Mesendoderm (in vitro differentiated cells): Measurements from ENCODE around the gene SIGLEC6.
"Not testable (repeated sequence)": the region's sequence is repeated elsewhere in the genome, so short reads cannot be mapped to it uniquely, and the experiment has no call there.

Experiments used
- DNase-seq: peaks from one replicate; pipeline ENCODE4 v3.0.0; 2013
- H2AK5ac ChIP-seq: 2 replicates; pipeline ENCODE4 v1.6.1; 2013; ENCODE audit warnings: low read length, inconsistent platforms
- H2BK120ac ChIP-seq: 2 replicates; pipeline ENCODE4 v1.6.1; 2013; ENCODE audit warnings: low read depth, mild to moderate bottlenecking, low read length, moderate library complexity, mixed read lengths
- H2BK15ac ChIP-seq: replicated peaks from 2 replicates; pipeline ENCODE4 v1.6.1; 2013; ENCODE audit warnings: low read depth, mild to moderate bottlenecking, moderate library complexity
- H2BK5ac ChIP-seq: 2 replicates; pipeline ENCODE4 v1.6.1; 2013; ENCODE audit warnings: low read length, inconsistent platforms
- H3K18ac ChIP-seq: 2 replicates; pipeline ENCODE4 v1.6.1; 2013; ENCODE audit warnings: mild to moderate bottlenecking, low read length, mixed read lengths
- H3K23ac ChIP-seq: one replicate; pipeline ENCODE4 v1.6.1; 2013; ENCODE audit warnings: low read length
- H3K27ac ChIP-seq: 2 replicates; pipeline ENCODE4 v1.5.1; 2013; ENCODE audit warnings: low read depth, mild to moderate bottlenecking, inconsistent platforms, low read length, moderate library complexity
- H3K27me3 ChIP-seq: 2 replicates; pipeline ENCODE4 v1.6.1; 2013; ENCODE audit warnings: low read length, control low read depth, mild to moderate bottlenecking, inconsistent platforms; ENCODE audit not compliant: insufficient read depth, poor library complexity
- H3K36me3 ChIP-seq: 2 replicates; pipeline ENCODE4 v1.6.1; 2013; ENCODE audit warnings: low read length, inconsistent platforms; ENCODE audit not compliant: control insufficient read depth, insufficient read depth
- H3K4ac ChIP-seq: one replicate; pipeline ENCODE4 v1.6.1; 2013; ENCODE audit warnings: low read depth, mild to moderate bottlenecking, low read length, moderate library complexity
- H3K4me1 ChIP-seq: 2 replicates; pipeline ENCODE4 v1.6.1; 2013; ENCODE audit warnings: low read depth, low read length, inconsistent platforms; ENCODE audit not compliant: control insufficient read depth
- H3K4me2 ChIP-seq: 2 replicates; pipeline ENCODE4 v1.6.1; 2013; ENCODE audit warnings: low read length
- H3K4me3 ChIP-seq: 2 replicates; pipeline ENCODE4 v1.5.1; 2013; ENCODE audit warnings: mild to moderate bottlenecking, low read length
- H3K56ac ChIP-seq: one replicate; pipeline ENCODE4 v1.6.1; 2013; ENCODE audit warnings: low read length
- H3K79me1 ChIP-seq: 2 replicates; pipeline ENCODE4 v1.6.1; 2013; ENCODE audit warnings: low read length, inconsistent platforms
- H3K79me2 ChIP-seq: 2 replicates; pipeline ENCODE4 v1.6.1; 2013; ENCODE audit warnings: mild to moderate bottlenecking, low read length; ENCODE audit not compliant: control insufficient read depth, insufficient read depth
- H3K9ac ChIP-seq: 2 replicates; pipeline ENCODE4 v1.6.1; 2013; ENCODE audit warnings: low read length, inconsistent platforms
- H4K5ac ChIP-seq: one replicate; pipeline ENCODE4 v1.6.1; 2013; ENCODE audit warnings: low read length
- H4K8ac ChIP-seq: one replicate; pipeline ENCODE4 v1.6.1; 2013; ENCODE audit warnings: low read depth, mild to moderate bottlenecking, control low read depth, low read length, moderate library complexity
- WGBS: extraction: QIAGEN DNeasy Blood & Tissue Kit; methylation state at CpG from one replicate; pipeline ENCODE4 v1.1.7; 2013; ENCODE audit warnings: low lambda C conversion rate, missing lambda C conversion rate; ENCODE audit not compliant: insufficient coverage; ENCODE audit errors: extremely low coverage; 5-methylcytosine and 5-hydroxymethylcytosine counted together

Gene SIGLEC6

DNA sequence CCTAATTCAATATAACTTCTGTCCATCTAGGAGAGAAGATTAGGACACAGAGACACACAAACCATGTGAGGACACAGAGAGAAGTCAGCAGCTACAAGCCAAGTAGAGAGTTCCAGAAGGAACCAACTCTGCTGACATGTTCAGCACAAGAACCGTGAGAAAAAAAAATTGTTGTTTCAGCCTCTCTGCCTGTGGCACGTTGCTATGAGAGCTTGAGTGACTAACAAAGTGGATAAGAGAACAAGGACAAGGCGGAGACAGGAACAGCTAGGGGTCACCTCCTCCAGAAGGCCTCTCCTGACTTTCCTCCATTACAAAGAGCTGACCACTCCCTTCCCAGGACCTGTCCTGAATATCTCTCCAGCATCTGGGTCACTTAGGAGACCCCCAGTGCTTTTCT, 24.3 kb downstream of the SIGLEC6 start:
- Histone ChIP-seq H3K27ac (no peak overlapping the region), H4K8ac (no peak overlapping the region), H2BK15ac (no peak overlapping the region), H3K27me3 (no peaks in the 10 kb centered on the region), H3K4me1 (no peaks in the 10 kb centered on the region), H3K4me2 (no peak overlapping the region), H3K18ac (no peak overlapping the region), H3K79me2 (no peaks in the 10 kb centered on the region), H3K4me3 (no peak overlapping the region), H2AK5ac (no peak overlapping the region), H3K4ac (no peak overlapping the region), H3K79me1 (no peaks in the 10 kb centered on the region), H3K23ac (no peak overlapping the region), H3K56ac (no peak overlapping the region), H3K9ac (no peak overlapping the region), H2BK120ac (no peak overlapping the region), H3K36me3 (no peaks in the 10 kb centered on the region), H2BK5ac (no peak overlapping the region), H4K5ac (no peak overlapping the region)
- WGBS: no CpG with 5 or more reads among the region's 3 CpGs
- no peak for DNase-seq

DNA sequence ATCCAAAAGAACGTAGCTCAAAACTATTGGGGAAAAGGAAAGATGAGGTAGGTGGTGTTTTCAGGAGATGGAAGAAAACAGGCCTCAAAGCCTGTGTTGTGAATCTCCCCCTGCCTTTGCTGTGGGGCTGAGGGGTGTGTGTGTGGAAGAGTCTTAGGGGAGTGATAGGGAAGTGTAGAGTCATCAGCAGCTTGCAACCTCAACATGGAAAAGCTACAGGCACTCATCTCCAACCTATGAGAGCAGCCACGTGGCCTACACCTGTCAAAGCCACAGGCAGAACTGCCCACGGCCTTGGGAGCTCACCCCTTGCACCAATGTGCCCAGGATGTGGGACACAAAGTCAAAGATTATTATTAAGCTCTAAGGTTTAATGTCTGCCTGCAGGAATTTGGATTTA, 25.6 kb downstream of the SIGLEC6 start:
- Histone ChIP-seq H3K27ac (no peak overlapping the region), H3K79me2 (no peaks in the 10 kb centered on the region), H3K4me2 (no peak overlapping the region), H3K56ac (no peak overlapping the region), H2AK5ac (no peak overlapping the region), H3K4me3 (no peak overlapping the region), H3K23ac (no peak overlapping the region), H4K8ac (no peak overlapping the region), H3K36me3 (no peaks in the 10 kb centered on the region), H3K18ac (no peak overlapping the region), H2BK15ac (no peak overlapping the region), H4K5ac (no peak overlapping the region), H3K4me1 (no peaks in the 10 kb centered on the region), H2BK120ac (no peak overlapping the region), H3K79me1 (no peaks in the 10 kb centered on the region), H3K27me3 (no peaks in the 10 kb centered on the region), H2BK5ac (no peak overlapping the region), H3K9ac (no peak overlapping the region), H3K4ac (no peak overlapping the region)
- WGBS: no CpG with 5 or more reads among the region's 3 CpGs
- no peak for DNase-seq

DNA sequence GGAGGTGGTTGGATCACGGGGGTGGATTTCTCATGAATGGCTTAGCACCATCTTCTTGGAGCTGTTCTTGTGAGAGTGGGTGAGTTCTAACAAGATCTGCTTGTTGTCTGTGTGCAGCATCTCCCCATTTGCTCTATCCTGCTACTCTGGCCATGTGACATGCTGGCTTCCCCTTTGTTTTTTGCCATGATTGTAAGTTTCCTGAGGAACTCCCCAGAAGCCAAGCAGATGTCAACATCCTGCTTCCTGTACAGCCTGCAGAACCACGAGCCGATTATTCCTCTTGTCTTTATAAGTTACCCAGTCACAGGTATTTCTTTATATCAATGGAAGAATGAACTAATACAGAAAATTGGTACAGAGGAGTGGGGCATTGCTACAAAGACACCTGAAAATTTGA, 27.6 kb downstream of the SIGLEC6 start:
- H3K4ac ChIP-seq: no peak overlapping the region
- H3K18ac ChIP-seq: no peak overlapping the region
- WGBS: no CpG with 5 or more reads among the region's 3 CpGs
- no peak overlapping the region for H2AK5ac ChIP-seq
- H3K27me3 ChIP-seq: no peaks in the 10 kb centered on the region
- H3K27ac ChIP-seq: no peak overlapping the region
- no peak overlapping the region for H2BK120ac ChIP-seq
- H3K9ac ChIP-seq: no peak overlapping the region
- H3K56ac ChIP-seq: no peak overlapping the region
- no peak overlapping the region for H3K4me3 ChIP-seq
- no peaks in the 10 kb centered on the region for H3K79me2 ChIP-seq
- no peak for DNase-seq
- H3K23ac ChIP-seq: no peak overlapping the region
- H2BK5ac ChIP-seq: no peak overlapping the region
- H3K4me1 ChIP-seq: no peaks in the 10 kb centered on the region
- H3K79me1 ChIP-seq: no peaks in the 10 kb centered on the region
- no peaks in the 10 kb centered on the region for H3K36me3 ChIP-seq
- H2BK15ac ChIP-seq: no peak overlapping the region
- no peak overlapping the region for H4K5ac ChIP-seq
- H4K8ac ChIP-seq: no peak overlapping the region
- H3K4me2 ChIP-seq: no peak overlapping the region

DNA sequence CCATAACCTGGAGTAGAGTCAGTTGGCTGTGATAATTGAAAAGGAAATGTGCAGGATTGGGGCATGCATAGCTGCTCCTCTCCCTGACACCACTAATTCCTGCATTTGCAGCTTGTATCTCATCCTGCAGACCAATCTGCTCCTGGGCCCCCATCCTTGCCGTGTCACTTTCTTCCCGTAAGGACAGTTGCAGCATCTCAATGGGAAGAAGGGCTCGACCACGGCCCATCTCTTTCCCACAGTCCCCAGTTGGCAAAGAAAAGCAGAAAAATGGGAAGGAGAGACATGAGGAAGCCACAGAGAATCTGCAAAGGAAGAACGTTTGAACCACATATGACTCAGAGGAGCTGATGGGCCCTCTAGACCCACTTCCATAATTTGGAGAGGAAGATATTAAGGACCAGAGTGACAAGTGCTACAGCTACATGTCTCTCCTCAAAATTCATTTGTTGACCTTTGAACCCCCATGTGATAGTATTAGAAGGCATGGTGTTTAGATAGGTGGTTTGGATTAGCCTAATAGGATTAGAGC, 28.1 kb downstream of the SIGLEC6 start:
- Histone ChIP-seq H3K23ac (no peak overlapping the region), H2BK120ac (no peak overlapping the region), H3K27ac (no peak overlapping the region), H4K8ac (no peak overlapping the region), H2BK15ac (no peak overlapping the region), H2BK5ac (no peak overlapping the region), H3K79me1 (no peaks in the 10 kb centered on the region), H3K18ac (no peak overlapping the region), H3K9ac (no peak overlapping the region), H3K27me3 (no peaks in the 10 kb centered on the region), H2AK5ac (no peak overlapping the region), H3K4me2 (no peak overlapping the region), H3K4me3 (no peak overlapping the region), H3K4me1 (no peaks in the 10 kb centered on the region), H3K79me2 (no peaks in the 10 kb centered on the region), H3K4ac (no peak overlapping the region), H3K56ac (no peak overlapping the region), H4K5ac (no peak overlapping the region), H3K36me3 (no peaks in the 10 kb centered on the region)
- no CpG with 5 or more reads among the region's 5 CpGs for WGBS
- no peak for DNase-seq

DNA sequence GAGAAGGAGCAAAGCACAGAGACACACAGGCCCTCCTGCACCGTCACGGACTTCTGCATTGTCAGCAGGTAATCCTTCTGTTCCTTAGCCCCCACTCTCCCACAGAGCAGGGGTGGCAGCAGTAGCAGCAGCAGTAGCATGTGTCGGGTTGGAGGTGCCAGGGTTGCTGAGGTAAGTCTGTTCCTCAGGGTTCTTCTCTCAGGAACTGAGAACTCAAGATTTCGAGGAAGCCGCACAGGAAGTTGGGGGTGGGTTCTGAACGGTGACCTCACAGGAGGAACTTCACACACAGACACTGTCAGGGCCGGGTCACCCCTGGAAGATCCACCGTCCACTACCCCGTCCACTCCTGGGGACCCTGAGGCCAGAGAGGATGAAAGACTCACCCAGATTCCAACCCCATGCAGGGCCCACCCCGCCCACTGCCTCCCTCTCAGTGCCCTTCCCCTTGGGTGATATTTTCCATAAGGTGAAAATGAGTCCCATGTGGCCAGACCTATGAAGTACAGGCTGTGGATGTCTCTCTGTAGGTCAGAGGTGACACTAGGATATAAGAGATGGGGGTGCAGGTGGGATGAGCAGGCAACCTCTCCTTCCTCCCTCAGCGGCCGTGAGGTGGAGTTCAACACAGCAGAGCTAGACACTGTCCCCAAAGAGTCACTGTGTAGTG, 29.7 kb downstream of the SIGLEC6 start, which contains the start of gene SIGLEC12:
Gene SIGLEC12 (minus strand): TSS at position 207 of the 670 bp plus-strand sequence. CDS start 67 bp downstream, at position 140.
- Histone ChIP-seq H2BK15ac (no peak within 1 kb of the TSS), H2AK5ac (no peak within 1 kb of the TSS), H3K18ac (no peak within 1 kb of the TSS), H3K9ac (no peak within 1 kb of the TSS), H3K36me3 (no peaks in the 10 kb centered on the region), H3K79me2 (no peaks in the 10 kb centered on the region), H4K8ac (no peak within 1 kb of the TSS), H3K79me1 (no peaks in the 10 kb centered on the region), H3K23ac (no peak within 1 kb of the TSS), H3K56ac (no peak within 1 kb of the TSS), H3K4me2 (no peak within 1 kb of the TSS), H3K4me1 (no peaks in the 10 kb centered on the region), H3K27me3 (no peaks in the 10 kb centered on the region), H3K4me3 (no peak within 1 kb of the TSS), H2BK5ac (no peak within 1 kb of the TSS), H2BK120ac (no peak within 1 kb of the TSS), H3K27ac (no peak within 1 kb of the TSS), H4K5ac (no peak within 1 kb of the TSS), H3K4ac (no peak within 1 kb of the TSS)
- no peak for DNase-seq
- no CpG with 5 or more reads among the region's 12 CpGs for WGBS

DNA sequence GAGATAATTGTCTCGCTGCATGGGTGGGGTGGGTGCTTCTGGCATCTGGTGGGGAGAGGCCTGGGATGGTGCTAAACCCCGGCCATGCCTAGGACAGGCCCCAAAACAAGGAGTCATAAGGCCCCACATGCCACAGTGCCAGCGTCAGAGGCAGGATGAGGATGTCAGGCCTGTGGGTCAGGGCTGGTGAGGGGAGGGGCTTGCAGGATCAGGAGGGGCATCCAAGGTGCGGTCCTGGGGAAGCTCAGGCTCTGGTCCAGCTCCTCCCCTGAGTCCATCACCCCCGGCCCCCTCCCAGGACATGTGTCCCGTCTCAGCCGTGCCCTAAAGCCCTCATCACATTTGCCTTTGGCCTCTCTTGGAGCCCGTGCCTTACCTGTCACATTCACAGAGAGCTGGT, 30.5 kb downstream of the SIGLEC6 start:
- not testable (repeated sequence) for DNase-seq, H3K4me3 ChIP-seq

More for the DNA sequence above, 30.5 kb downstream of the SIGLEC6 start:
- not testable (repeated sequence) for H2BK5ac ChIP-seq, H2AK5ac ChIP-seq, H3K4me2 ChIP-seq, H4K5ac ChIP-seq, H3K27me3 ChIP-seq, H3K79me1 ChIP-seq, H2BK120ac ChIP-seq, H3K9ac ChIP-seq, H3K79me2 ChIP-seq, H3K4me1 ChIP-seq, H3K27ac ChIP-seq, H3K18ac ChIP-seq, H3K56ac ChIP-seq, H4K8ac ChIP-seq, H3K4ac ChIP-seq, H3K36me3 ChIP-seq, H3K23ac ChIP-seq, H2BK15ac ChIP-seq
- no CpG with 5 or more reads among the region's 8 CpGs for WGBS
